Small intestine (tissue), 7 donors: Measurements from ENCODE around the gene FAM89B. TPM values are rescaled to one million over a fixed set of nuclear protein-coding genes. Genes with fewer than 3 reads are reported as not detected.

ENCODE experiments used
- DNase-seq, 2 donors: peaks; one replicate each; pipeline versions ENCODE4 v3.0.0 to v3.0.0-alpha.2; 2013
- FAIRE-seq: peaks from 2 replicates; lab custom pipeline; 2012; peaks lifted over from hg19 to GRCh38; lab: Jason Lieb, UNC
- H3K27ac ChIP-seq, 3 donors: one replicate each; pipeline ENCODE4 v1.5.1; 2013; ENCODE audit warnings: low read length in 2 of 3, mild to moderate bottlenecking in 2 of 3, control low read depth in 1 of 3, inconsistent platforms in 1 of 3, low read depth in 1 of 3, moderate library complexity in 1 of 3
- H3K27me3 ChIP-seq, 3 donors: one replicate each; pipeline ENCODE4 v1.6.1; 2013; ENCODE audit warnings: low read length in 3 of 3, inconsistent platforms in 1 of 3; ENCODE audit not compliant: control insufficient read depth in 3 of 3, insufficient read depth in 3 of 3
- H3K36me3 ChIP-seq, 3 donors: one replicate each; pipeline ENCODE4 v1.6.1; 2013; ENCODE audit warnings: low read length in 3 of 3, inconsistent platforms in 1 of 3, low read depth in 1 of 3, mild to moderate bottlenecking in 1 of 3, moderate library complexity in 1 of 3; ENCODE audit not compliant: control insufficient read depth in 3 of 3, insufficient read depth in 2 of 3
- H3K4me1 ChIP-seq, 3 donors: one replicate each; pipeline ENCODE4 v1.6.1; 2013; ENCODE audit warnings: low read length in 2 of 3, inconsistent platforms in 1 of 3, low read depth in 1 of 3, mild to moderate bottlenecking in 1 of 3, moderate library complexity in 1 of 3; ENCODE audit not compliant: control insufficient read depth in 3 of 3, insufficient read depth in 2 of 3
- H3K4me3 ChIP-seq, 3 donors: one replicate each; pipeline ENCODE4 v1.5.1; 2013; ENCODE audit warnings: low read length in 3 of 3, control low read depth in 1 of 3, inconsistent platforms in 1 of 3, low read depth in 1 of 3, mild to moderate bottlenecking in 1 of 3, moderate library complexity in 1 of 3
- H3K9me3 ChIP-seq, 2 donors: one replicate each; pipeline ENCODE4 v1.6.1; 2013; ENCODE audit warnings: low read depth in 1 of 2, low read length in 1 of 2; ENCODE audit not compliant: control insufficient read depth in 2 of 2, insufficient read depth in 1 of 2
- WGBS, 3 donors: extraction: QIAGEN DNeasy Blood & Tissue Kit; methylation state at CpG; one replicate each; pipeline ENCODE4 v1.1.7; 2013; 5-methylcytosine and 5-hydroxymethylcytosine counted together
- polyA plus RNA-seq, 4 donors: library from polyadenylated mRNA; stranded (reverse) in 3 of 4; unstranded in 1 of 4; fragments of 200-250 nt in 3 of 4; fragments of 120-200 nt in 1 of 4; gene quantifications; one replicate each; pipeline versions ENCODE4 v1.2.1 to v1.2.3, GENCODE V29; 2013
- donor health status: healthy with polysubstance abuse.
- donor health status: control.
- donor health status: control.
- donor health status: Bipolar disorder and iron deficiency.
- donor health status: healthy.

The FAM89B gene
- polyA plus RNA-seq, 4 donors, result 15.9 to 39.2 (median 33.4) TPM

DNA sequence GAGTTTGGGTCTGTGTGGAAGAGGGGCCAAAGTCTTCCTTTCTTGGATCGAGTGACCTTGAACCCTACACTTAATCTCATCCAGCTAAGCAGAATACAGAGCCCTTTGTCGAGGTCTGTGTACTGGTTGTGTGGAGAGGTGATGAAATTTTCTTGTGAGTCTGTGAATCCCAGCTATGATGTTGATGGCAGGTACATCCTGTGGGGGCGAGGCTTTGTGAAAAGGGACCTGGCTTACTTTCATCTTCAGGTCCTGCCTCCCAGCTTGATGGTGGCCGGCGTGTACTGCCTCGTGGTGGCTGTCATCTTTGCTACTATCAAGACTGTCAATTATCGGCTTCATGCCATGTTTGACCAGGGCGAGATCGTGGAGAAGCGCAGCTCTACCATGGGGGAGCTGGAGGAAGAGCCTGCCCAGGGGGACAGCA is 44.2 kb downstream of the FAM89B start:
- Histone ChIP-seq H3K27ac (peak overlapping the region in 2 of 3 donors; percentile 1 to 31), H3K27me3 (no peaks in the 10 kb centered on the region), H3K4me3 (peak overlapping the region; percentile 75 to 91 (median 85)), H3K9me3 (no peaks in the 10 kb centered on the region), H3K36me3 (peaks cover 15 to 65% (median 20%) of the 10 kb centered on the region in 3 donors), H3K4me1 (peaks cover 3 to 26% (median 10%) of the 10 kb centered on the region in 3 donors)
- FAIRE-seq, result no peak
- DNase-seq, result peak in 1 of 2 donors; percentile 51
- WGBS, 3 donors, result 20 to 52% (median 29%) methylated on average over 10 of the region's 10 CpGs

DNA sequence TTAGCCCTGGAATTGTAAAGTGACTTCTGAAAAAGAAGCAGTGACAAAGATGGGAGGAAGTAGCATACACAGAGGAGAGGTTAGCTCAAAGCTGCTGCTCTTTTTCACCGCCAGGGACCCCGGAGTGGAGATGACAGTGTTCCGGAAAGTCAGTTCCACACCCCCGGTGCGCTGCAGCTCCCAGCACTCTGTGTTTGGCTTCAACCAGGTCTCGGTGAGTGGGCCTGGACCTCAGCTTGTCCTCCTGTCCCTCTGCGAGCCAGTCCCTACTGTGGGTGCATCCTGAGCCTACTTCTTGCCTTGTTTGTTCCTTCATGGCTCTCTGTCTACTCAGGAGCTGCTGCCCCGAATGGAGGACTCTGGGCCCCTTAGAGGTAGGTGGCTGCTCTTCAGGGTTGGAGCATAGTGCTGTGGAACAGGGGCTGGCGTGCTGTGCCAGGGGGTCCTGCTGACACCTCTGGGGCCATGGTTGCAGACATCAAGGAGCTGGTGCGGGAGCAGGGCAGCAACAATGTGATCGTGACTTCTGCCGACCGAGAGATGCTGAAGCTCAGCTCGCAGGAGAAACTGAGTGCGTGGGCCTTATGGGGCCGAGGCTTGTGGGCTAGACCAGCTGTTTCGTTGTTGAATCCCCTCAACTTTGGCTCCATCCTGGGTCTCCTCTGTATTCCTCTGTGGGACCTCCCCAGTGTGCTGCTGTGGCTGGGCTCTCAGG is 45.0 kb downstream of the FAM89B start:
- peaks cover 15 to 65% (median 20%) of the 10 kb centered on the region in 3 donors for H3K36me3 ChIP-seq
- no peaks in the 10 kb centered on the region for H3K27me3 ChIP-seq
- DNase-seq (no peak), FAIRE-seq (no peak)
- H3K27ac ChIP-seq, result no peak overlapping the region
- H3K9me3 ChIP-seq, result no peaks in the 10 kb centered on the region
- H3K4me1 ChIP-seq, result peaks cover 3 to 18% (median 5%) of the 10 kb centered on the region in 3 donors
- H3K4me3 ChIP-seq, result no peak overlapping the region
- WGBS, 3 donors, result 87 to 92% (median 92%) methylated on average over 17 of the region's 17 CpGs

DNA sequence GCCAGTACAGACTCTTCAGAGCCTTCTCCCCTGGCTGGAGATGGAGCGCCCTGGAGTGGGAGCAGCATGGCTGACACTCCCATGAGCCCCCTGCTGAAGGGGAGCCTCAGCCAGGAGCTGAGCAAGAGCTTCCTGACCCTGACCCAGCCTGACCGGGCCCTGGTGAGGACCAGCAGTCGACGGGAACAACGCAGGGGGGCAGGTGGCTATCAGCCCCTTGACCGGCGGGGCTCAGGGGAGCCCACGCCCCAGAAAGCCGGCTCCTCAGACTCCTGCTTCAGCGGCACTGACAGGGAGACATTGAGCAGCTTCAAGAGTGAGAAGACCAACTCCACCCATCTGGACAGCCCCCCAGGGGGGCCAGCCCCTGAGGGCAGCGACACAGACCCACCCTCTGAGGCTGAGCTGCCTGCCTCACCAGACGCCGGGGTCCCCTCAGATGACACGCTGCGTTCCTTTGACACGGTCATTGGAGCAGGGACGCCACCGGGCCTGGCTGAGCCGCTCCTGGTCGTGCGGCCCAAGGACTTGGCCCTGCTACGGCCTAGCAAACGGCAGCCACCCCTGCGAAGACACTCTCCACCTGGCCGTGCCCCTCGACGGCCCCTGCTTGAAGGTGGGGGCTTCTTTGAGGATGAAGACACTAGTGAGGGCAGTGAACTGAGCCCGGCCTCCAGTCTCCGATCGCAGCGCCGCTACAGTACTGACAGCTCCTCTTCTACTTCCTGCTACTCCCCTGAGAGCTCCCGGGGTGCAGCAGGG is 45.8 kb downstream of the FAM89B start:
- Histone ChIP-seq H3K4me1 (peaks cover 0 to 10% (median 3%) of the 10 kb centered on the region in 3 donors), H3K9me3 (no peaks in the 10 kb centered on the region), H3K36me3 (peaks cover 15 to 64% (median 23%) of the 10 kb centered on the region in 3 donors), H3K27me3 (no peaks in the 10 kb centered on the region), H3K27ac (no peak overlapping the region), H3K4me3 (no peak overlapping the region)
- DNase-seq (no peak), FAIRE-seq (no peak)
- WGBS, 3 donors, result 93 to 96% (median 96%) methylated on average over 24 to 33 of the region's 33 CpGs

DNA sequence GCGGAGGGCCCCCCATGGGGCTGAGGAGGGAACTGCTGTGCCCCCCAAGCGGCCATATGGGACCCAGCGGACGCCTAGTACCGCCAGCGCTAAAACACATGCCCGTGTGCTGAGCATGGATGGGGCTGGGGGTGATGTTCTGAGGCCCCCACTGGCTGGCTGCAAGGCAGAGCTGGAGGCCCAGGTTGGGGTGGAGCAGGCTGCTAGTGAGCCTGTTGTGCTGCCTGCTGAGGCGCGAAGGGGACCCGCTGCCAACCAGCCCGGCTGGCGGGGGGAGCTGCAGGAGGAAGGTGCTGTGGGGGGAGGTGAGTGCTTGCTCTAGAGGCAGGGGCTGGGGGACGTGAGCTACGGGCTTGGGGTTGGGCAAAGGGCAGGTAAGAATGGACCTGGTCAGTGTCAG is 46.4 kb downstream of the FAM89B start:
- no peaks in the 10 kb centered on the region for H3K27me3 ChIP-seq
- no peak overlapping the region for H3K4me3 ChIP-seq
- no peaks in the 10 kb centered on the region for H3K9me3 ChIP-seq
- peaks cover 0 to 8% (median 3%) of the 10 kb centered on the region in 3 donors for H3K4me1 ChIP-seq
- no peak overlapping the region for H3K27ac ChIP-seq
- FAIRE-seq (no peak), DNase-seq (no peak)
- WGBS, 3 donors, result 92 to 96% (median 94%) methylated on average over 9 to 14 of the region's 14 CpGs
- peaks cover 17 to 67% (median 23%) of the 10 kb centered on the region in 3 donors for H3K36me3 ChIP-seq

DNA sequence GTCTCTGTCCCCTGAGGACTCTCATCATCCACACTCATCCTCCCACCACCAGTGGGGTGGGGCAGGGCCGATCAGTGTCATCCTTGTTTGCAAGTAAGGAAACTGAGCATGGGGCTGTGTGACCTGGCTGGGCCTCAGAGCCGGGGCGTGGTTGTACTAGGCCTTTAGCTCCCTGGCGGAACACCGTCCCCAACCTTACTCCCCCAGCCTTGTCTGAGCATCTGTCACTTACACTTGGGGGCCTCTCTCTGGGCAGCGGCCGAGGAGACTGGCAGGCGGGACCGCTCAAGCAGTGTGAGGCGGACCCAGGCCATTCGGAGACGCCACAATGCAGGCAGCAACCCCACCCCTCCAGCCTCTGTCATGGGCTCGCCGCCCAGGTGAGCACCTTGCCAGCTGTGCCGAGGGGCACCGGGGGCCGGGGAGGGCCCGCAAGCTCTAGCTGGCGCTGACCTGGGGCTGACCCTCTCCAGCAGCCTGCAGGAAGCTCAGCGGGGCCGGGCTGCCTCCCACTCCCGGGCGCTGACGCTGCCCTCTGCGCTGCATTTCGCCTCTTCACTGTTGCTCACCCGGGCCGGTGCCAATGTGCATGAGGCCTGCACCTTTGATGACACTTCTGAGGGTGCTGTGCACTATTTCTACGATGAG is 47.1 kb downstream of the FAM89B start:
- Histone ChIP-seq H3K36me3 (peaks cover 21 to 74% (median 23%) of the 10 kb centered on the region in 3 donors), H3K27ac (no peak overlapping the region), H3K9me3 (no peaks in the 10 kb centered on the region), H3K4me3 (no peak overlapping the region), H3K27me3 (no peaks in the 10 kb centered on the region), H3K4me1 (peaks cover 0 to 8% (median 3%) of the 10 kb centered on the region in 3 donors)
- FAIRE-seq (no peak), DNase-seq (no peak)
- 93 to 95% (median 94%) methylated on average over 26 to 29 of the region's 29 CpGs for WGBS, 3 donors

DNA sequence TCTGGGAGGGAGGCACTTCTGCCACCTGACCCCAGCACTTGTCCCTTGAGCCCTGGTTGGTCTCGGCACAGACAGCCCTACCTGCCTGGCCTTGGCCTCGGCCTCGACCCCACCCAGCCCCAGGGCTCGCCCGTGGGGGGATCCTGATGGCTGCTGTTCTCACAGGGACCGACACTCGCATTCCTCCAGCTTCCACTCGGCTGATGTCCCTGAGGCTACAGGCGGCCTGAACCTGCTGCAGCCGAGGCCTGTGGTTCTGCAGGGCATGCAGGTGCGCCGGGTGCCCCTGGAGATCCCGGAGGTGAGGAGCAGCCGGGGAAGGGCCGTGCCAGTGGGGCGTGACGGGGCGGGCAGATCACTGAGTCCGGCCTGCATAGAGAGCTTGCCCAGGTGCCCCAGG is 48.3 kb downstream of the FAM89B start:
- Histone ChIP-seq H3K9me3 (no peaks in the 10 kb centered on the region), H3K4me1 (peaks cover 0 to 8% (median 3%) of the 10 kb centered on the region in 3 donors), H3K27me3 (no peaks in the 10 kb centered on the region), H3K27ac (no peak overlapping the region), H3K4me3 (no peak overlapping the region), H3K36me3 (peaks cover 24 to 86% (median 26%) of the 10 kb centered on the region in 3 donors)
- DNase-seq (no peak), FAIRE-seq (no peak)
- WGBS, 3 donors, result 87 to 93% (median 92%) methylated on average over 19 of the region's 19 CpGs

DNA sequence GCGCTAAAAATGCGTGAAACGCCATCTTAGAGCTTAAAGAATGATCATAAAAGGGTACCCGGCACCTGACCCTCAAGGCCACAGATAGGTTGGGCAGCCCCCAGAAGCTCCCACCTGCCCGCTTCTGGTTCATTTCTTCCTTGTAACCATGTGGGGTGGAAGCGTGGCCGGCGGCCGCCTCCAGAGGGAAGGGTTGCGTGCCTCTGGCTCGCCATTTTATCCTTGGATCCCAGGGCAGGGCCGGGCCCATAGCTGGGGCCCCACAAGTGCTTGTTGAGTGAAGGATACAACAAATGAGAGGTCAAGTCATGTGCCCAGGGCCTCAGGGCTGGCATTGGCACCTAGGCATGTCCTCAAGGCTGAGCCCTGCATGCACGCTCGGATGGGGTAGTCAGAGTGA is 49.1 kb downstream of the FAM89B start:
- FAIRE-seq (no peak), DNase-seq (no peak)
- H3K9me3 ChIP-seq, result no peaks in the 10 kb centered on the region
- H3K27ac ChIP-seq, result no peak overlapping the region
- peaks cover 25 to 94% (median 30%) of the 10 kb centered on the region in 3 donors for H3K36me3 ChIP-seq
- 94 to 96% (median 95%) methylated on average over 14 of the region's 14 CpGs for WGBS, 3 donors
- H3K4me1 ChIP-seq, result peaks cover 0 to 8% (median 3%) of the 10 kb centered on the region in 3 donors
- no peaks in the 10 kb centered on the region for H3K27me3 ChIP-seq
- H3K4me3 ChIP-seq, result no peak overlapping the region

DNA sequence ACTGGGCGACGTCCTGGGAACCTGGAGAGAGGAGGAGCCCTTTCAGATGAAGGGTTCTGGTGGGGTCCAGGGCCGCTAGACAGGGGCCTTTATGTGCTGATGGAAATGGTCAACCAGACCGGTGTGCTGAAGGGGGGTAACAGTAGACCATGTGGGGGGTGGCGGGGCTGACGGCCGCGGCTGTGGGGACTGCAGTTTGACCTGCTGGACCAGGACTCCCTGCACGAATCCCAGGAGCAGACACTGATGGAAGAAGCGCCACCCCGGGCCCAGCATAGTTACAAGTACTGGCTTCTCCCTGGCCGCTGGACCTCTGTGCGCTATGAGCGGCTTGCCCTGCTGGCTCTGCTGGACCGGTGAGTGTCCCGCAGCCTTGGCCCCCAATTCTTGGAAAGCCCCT is 49.7 kb downstream of the FAM89B start:
- peaks cover 29 to 99% (median 35%) of the 10 kb centered on the region in 3 donors for H3K36me3 ChIP-seq
- no peak for DNase-seq
- H3K4me3 ChIP-seq, result no peak overlapping the region
- no peaks in the 10 kb centered on the region for H3K9me3 ChIP-seq
- H3K4me1 ChIP-seq, result peaks cover 0 to 3% (median 0%) of the 10 kb centered on the region in 3 donors
- FAIRE-seq, result no peak
- no peak overlapping the region for H3K27ac ChIP-seq
- WGBS, 3 donors, result 94 to 95% (median 94%) methylated on average over 12 to 16 of the region's 16 CpGs
- no peaks in the 10 kb centered on the region for H3K27me3 ChIP-seq
